ENCODE results near the gene ROBO2.

- no peak for TF ChIP-seq CTCF (IDR thresholded peaks at IDR 0.05)
- TF ChIP-seq POLR2A (IDR thresholded peaks at IDR 0.05): no peak
Measured at GRCh38 chr3:77370413-77370812, 330.5 kb downstream of the ROBO2 start.

All from vagina (tissue), 2 donors.